ENCODE results near the gene FAM227B. TPM values are rescaled to one million over a fixed set of nuclear protein-coding genes. Genes with fewer than 3 reads are reported as not detected.

Gene FAM227B
- total RNA-seq, 1 donor from 2014 or later = 7.8 TPM

- no peaks in the 10 kb centered on the region for H3K9me3 ChIP-seq (ENCODE audit: control insufficient read depth in 3 of 3, low read length in 3 of 3)
- H3K4me1 ChIP-seq (ENCODE audit: control insufficient read depth in 3 of 3, insufficient read depth in 3 of 3, low read length in 3 of 3) = peaks cover 0 to 3% (median 3%) of the 10 kb centered on the region in 3 donors
- H3K4me3 ChIP-seq (ENCODE audit: low read length in 3 of 3) = no peak overlapping the region
- H3K27ac ChIP-seq (ENCODE audit: low read depth, low read length) = peak overlapping the region; percentile 53
- no peaks in the 10 kb centered on the region for H3K27me3 ChIP-seq (ENCODE audit: control insufficient read depth in 3 of 3, insufficient read depth in 3 of 3, low read length in 3 of 3)
- H3K9ac ChIP-seq (ENCODE audit: low read depth in 1 of 3, low read length in 3 of 3) = no peak overlapping the region
- peaks cover 0 to 7% (median 6%) of the 10 kb centered on the region in 3 donors for H3K36me3 ChIP-seq (ENCODE audit: control insufficient read depth in 3 of 3, insufficient read depth in 3 of 3, low read length in 3 of 3)
These were observed 340.8 kb downstream of the FAM227B start for GRCh38 chr15:49279521-49280456.

GRCh38 chr15:49278751-49279150 lies 341.9 kb downstream of the FAM227B start:
- Histone ChIP-seq H3K4me1 (ENCODE audit: control insufficient read depth in 3 of 3, insufficient read depth in 3 of 3, low read length in 3 of 3) (peaks cover 0 to 3% (median 3%) of the 10 kb centered on the region in 3 donors), H3K9ac (ENCODE audit: low read depth in 1 of 3, low read length in 3 of 3) (no peak overlapping the region), H3K27ac (ENCODE audit: low read depth, low read length) (no peak overlapping the region), H3K36me3 (ENCODE audit: control insufficient read depth in 3 of 3, insufficient read depth in 3 of 3, low read length in 3 of 3) (peaks cover 0 to 7% (median 3%) of the 10 kb centered on the region in 3 donors), H3K9me3 (ENCODE audit: control insufficient read depth in 3 of 3, low read length in 3 of 3) (no peaks in the 10 kb centered on the region), H3K27me3 (ENCODE audit: control insufficient read depth in 3 of 3, insufficient read depth in 3 of 3, low read length in 3 of 3) (no peaks in the 10 kb centered on the region), H3K4me3 (ENCODE audit: low read length in 3 of 3) (no peak overlapping the region)

Other genes with a start within 250 kb of the FAM227B start
- gene FGF7, start 197.6 kb downstream of the FAM227B start, total RNA-seq = 7.3 TPM
- gene DTWD1, start 230 bp upstream of the FAM227B start, total RNA-seq = 31.8 TPM